ENCODE measurements around the gene CDH24. TPM values are rescaled to one million over a fixed set of nuclear protein-coding genes. Genes with fewer than 3 reads are reported as not detected.
A peak's percentile ranks its signal among the peaks of the same experiment; 100 is the strongest.

CDH24 gene
- total and polyA plus RNA-seq, 9 of the 15 experiments (the other 6 are each of a cell fraction or from before 2014, with no cell fraction given): 0.04 to 16.2 (median 4.9) TPM

DNA sequence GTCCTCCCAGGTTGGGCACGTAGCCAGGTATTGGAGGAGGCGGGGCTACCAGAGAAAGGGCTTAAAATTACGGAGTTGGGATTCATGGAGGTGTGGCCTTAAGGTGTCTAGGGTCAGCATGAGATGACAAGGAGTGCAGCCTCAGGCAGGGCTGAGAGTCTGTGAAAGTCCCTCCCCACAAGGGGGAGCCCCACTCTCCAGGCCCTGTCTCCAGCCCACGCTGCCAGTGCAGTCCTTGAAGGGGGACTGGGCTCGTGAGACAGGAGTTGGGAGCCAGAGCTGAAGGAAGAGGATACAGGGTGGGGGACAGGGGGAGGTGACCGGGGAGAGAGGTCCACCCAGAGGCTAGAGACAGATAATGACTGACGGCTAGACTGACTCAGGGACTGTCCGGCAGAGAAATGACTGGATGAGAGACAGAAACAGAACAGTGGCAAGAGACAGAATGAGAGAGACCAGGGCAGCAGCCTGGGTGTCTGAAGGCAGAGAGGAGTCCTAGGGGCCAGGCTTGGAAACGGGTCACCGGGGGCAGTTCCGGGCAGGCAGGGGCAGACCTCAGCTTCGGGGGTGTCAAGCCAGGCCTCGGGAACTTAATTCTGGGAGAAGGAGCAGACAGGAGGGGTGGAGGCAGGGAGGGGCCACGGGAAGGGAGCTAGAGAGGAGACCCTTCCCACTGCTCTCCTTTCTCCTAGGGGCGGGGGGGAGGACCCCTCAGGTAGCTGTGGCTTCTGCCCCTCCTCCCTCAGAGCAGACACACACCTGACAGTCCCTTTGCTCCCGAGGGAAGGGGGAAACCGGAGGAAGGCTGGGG is 970 bp downstream of the CDH24 start (continued):
- TF ChIP-seq, protein P1, sequence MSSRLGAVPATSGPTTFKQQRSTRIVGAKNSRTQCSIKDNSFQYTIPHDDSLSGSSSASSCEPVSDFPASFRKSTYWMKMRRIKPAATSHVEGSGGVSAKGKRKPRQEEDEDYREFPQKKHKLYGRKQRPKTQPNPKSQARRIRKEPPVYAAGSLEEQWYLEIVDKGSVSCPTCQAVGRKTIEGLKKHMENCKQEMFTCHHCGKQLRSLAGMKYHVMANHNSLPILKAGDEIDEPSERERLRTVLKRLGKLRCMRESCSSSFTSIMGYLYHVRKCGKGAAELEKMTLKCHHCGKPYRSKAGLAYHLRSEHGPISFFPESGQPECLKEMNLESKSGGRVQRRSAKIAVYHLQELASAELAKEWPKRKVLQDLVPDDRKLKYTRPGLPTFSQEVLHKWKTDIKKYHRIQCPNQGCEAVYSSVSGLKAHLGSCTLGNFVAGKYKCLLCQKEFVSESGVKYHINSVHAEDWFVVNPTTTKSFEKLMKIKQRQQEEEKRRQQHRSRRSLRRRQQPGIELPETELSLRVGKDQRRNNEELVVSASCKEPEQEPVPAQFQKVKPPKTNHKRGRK (tag; IDR thresholded peaks at IDR 0.05): no peak
- TF ChIP-seq MEF2A (IDR thresholded peaks at IDR 0.05; ENCODE audit: control insufficient read depth, low read depth, low read length) (no peak), MAFK (IDR thresholded peaks at IDR 0.05; ENCODE audit: low read length) (no peak), ZNF507 (tag; conservative IDR thresholded peaks at IDR 0.05) (no peak), SNRNP70 (optimal IDR thresholded peaks at IDR 0.05; ENCODE audit: low read depth, low read length) (no peak), CREBBP (IDR thresholded peaks at IDR 0.05; ENCODE audit: low read depth, low read length) (no peak), MCM5 (IDR thresholded peaks at IDR 0.05; ENCODE audit: low read depth) (no peak), FOXA3 (CRISPR knock-in tag; conservative IDR thresholded peaks at IDR 0.05 in 1 of 2, IDR thresholded peaks at IDR 0.05 in 1 of 2) (no peak), ZNF239 (CRISPR knock-in tag; IDR thresholded peaks at IDR 0.05) (no peak), HDAC8 (tag; IDR thresholded peaks at IDR 0.05) (no peak), HNRNPLL (IDR thresholded peaks at IDR 0.05; ENCODE audit: low read depth, low read length, poor library complexity, severe bottlenecking) (peak; percentile 24), ZKSCAN8 (CRISPR knock-in tag; IDR thresholded peaks at IDR 0.05) (no peak), ZNF133 (CRISPR knock-in tag; IDR thresholded peaks at IDR 0.05) (no peak), NCOA2 (IDR thresholded peaks at IDR 0.05; ENCODE audit: partially characterized antibody in 2 of 2) (no peak)
- TF ChIP-seq, protein P2, sequence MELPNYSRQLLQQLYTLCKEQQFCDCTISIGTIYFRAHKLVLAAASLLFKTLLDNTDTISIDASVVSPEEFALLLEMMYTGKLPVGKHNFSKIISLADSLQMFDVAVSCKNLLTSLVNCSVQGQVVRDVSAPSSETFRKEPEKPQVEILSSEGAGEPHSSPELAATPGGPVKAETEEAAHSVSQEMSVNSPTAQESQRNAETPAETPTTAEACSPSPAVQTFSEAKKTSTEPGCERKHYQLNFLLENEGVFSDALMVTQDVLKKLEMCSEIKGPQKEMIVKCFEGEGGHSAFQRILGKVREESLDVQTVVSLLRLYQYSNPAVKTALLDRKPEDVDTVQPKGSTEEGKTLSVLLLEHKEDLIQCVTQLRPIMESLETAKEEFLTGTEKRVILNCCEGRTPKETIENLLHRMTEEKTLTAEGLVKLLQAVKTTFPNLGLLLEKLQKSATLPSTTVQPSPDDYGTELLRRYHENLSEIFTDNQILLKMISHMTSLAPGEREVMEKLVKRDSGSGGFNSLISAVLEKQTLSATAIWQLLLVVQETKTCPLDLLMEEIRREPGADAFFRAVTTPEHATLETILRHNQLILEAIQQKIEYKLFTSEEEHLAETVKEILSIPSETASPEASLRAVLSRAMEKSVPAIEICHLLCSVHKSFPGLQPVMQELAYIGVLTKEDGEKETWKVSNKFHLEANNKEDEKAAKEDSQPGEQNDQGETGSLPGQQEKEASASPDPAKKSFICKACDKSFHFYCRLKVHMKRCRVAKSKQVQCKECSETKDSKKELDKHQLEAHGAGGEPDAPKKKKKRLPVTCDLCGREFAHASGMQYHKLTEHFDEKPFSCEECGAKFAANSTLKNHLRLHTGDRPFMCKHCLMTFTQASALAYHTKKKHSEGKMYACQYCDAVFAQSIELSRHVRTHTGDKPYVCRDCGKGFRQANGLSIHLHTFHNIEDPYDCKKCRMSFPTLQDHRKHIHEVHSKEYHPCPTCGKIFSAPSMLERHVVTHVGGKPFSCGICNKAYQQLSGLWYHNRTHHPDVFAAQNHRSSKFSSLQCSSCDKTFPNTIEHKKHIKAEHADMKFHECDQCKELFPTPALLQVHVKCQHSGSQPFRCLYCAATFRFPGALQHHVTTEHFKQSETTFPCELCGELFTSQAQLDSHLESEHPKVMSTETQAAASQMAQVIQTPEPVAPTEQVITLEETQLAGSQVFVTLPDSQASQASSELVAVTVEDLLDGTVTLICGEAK (IDR thresholded peaks at IDR 0.05): peak; percentile 11; the same call in 1 of the 2 replicates
- TF ChIP-seq, protein P2 (CRISPR knock-in tag; IDR thresholded peaks at IDR 0.05): no peak
